Liver (tissue), 9 donors: ENCODE results near the gene TLE5. TPM values are rescaled to one million over a fixed set of nuclear protein-coding genes. Genes with fewer than 3 reads are reported as not detected.

ENCODE experiments used
- DNase-seq: peaks from one replicate; pipeline ENCODE4 v3.0.0-alpha.2; 2017; ENCODE audit warnings: low spot score
- H3K27ac ChIP-seq, 2 donors: one replicate each; pipeline ENCODE4 v1.7.0; 2013; ENCODE audit warnings: inconsistent platforms in 2 of 2, low read length in 2 of 2, control low read depth in 1 of 2, low read depth in 1 of 2, mild to moderate bottlenecking in 1 of 2
- H3K27me3 ChIP-seq, 4 donors: one replicate each; pipeline versions ENCODE4 v1.6.1 to v1.7.0; 2013; ENCODE audit warnings: low read length in 3 of 4, inconsistent platforms in 1 of 4, mild to moderate bottlenecking in 1 of 4, moderate library complexity in 1 of 4; ENCODE audit not compliant: control insufficient read depth in 4 of 4, insufficient read depth in 4 of 4
- H3K36me3 ChIP-seq, 4 donors: one replicate each; pipeline versions ENCODE4 v1.6.1 to v1.7.0; 2013; ENCODE audit warnings: low read length in 3 of 4, mild to moderate bottlenecking in 3 of 4, low read depth in 1 of 4, moderate library complexity in 1 of 4; ENCODE audit not compliant: control insufficient read depth in 4 of 4, insufficient read depth in 3 of 4
- H3K4me1 ChIP-seq, 4 donors: one replicate each; pipeline versions ENCODE4 v1.6.1 to v1.7.0; 2013; ENCODE audit warnings: low read length in 3 of 4, mild to moderate bottlenecking in 3 of 4, moderate library complexity in 1 of 4; ENCODE audit not compliant: control insufficient read depth in 4 of 4, insufficient read depth in 4 of 4
- H3K4me3 ChIP-seq, 3 donors: one replicate each; pipeline versions ENCODE4 v1.6.1 to v1.7.0; 2013; ENCODE audit warnings: low read length in 3 of 3, control low read depth in 1 of 3, low read depth in 1 of 3, mild to moderate bottlenecking in 1 of 3
- H3K9ac ChIP-seq, 2 donors: one replicate each; pipeline ENCODE4 v1.7.0; 2013; ENCODE audit warnings: low read length in 2 of 2, mild to moderate bottlenecking in 2 of 2, moderate library complexity in 2 of 2, control low read depth in 1 of 2, low read depth in 1 of 2
- H3K9me3 ChIP-seq, 4 donors: one replicate each; pipeline versions ENCODE4 v1.6.1 to v1.7.0; 2013; ENCODE audit warnings: low read length in 3 of 4; ENCODE audit not compliant: control insufficient read depth in 4 of 4
- EGR1 ChIP-seq, 2 donors: IDR thresholded peaks; 2 replicates each; pipeline ENCODE4 v1.6.1; 2016 to 2018; ENCODE audit warnings: antibody characterized with exemption in 2 of 2, low read depth in 2 of 2
- FOXA1 ChIP-seq: IDR thresholded peaks from 2 replicates; pipeline ENCODE4 v1.6.1; 2016; ENCODE audit warnings: antibody characterized with exemption
- FOXA2 ChIP-seq: IDR thresholded peaks from 2 replicates; pipeline ENCODE4 v1.6.1; 2016; ENCODE audit warnings: antibody characterized with exemption
- GABPA ChIP-seq, 2 donors: IDR thresholded peaks in 1 of 2; conservative IDR thresholded peaks in 1 of 2; 2 replicates each; pipeline ENCODE4 v1.6.1; 2016; ENCODE audit warnings: antibody characterized with exemption in 2 of 2, mild to moderate bottlenecking in 1 of 2, moderate library complexity in 1 of 2
- HNF4A ChIP-seq, 2 donors: conservative IDR thresholded peaks; 2 replicates each; pipeline ENCODE4 v1.6.1; 2016; ENCODE audit warnings: antibody characterized with exemption in 2 of 2, mild to moderate bottlenecking in 2 of 2
- HNF4G ChIP-seq: IDR thresholded peaks from 2 replicates; pipeline ENCODE4 v1.6.1; 2016; ENCODE audit warnings: antibody characterized with exemption
- JUND ChIP-seq, 2 donors: IDR thresholded peaks; 2 replicates each; pipeline ENCODE4 v1.6.1; 2016; ENCODE audit warnings: antibody characterized with exemption in 2 of 2
- MAX ChIP-seq: IDR thresholded peaks from 2 replicates; pipeline ENCODE4 v1.6.1; 2016; ENCODE audit warnings: antibody characterized with exemption
- NR2F2 ChIP-seq: IDR thresholded peaks from 2 replicates; pipeline ENCODE4 v1.6.1; 2016; ENCODE audit warnings: antibody characterized with exemption
- REST ChIP-seq: IDR thresholded peaks from 2 replicates; pipeline ENCODE4 v1.6.1; 2016; ENCODE audit warnings: antibody characterized with exemption, mild to moderate bottlenecking
- RXRA ChIP-seq, 2 donors: IDR thresholded peaks; 2 replicates each; pipeline ENCODE4 v1.6.1; 2017 to 2018; ENCODE audit warnings: antibody characterized with exemption in 2 of 2, mild to moderate bottlenecking in 1 of 2
- SP1 ChIP-seq: IDR thresholded peaks from 2 replicates; pipeline ENCODE4 v1.6.1; 2018; ENCODE audit warnings: antibody characterized with exemption, mild to moderate bottlenecking
- TAF1 ChIP-seq: conservative IDR thresholded peaks from 2 replicates; pipeline ENCODE4 v1.6.1; 2016; ENCODE audit warnings: antibody characterized with exemption, mild to moderate bottlenecking
- YY1 ChIP-seq: IDR thresholded peaks from 2 replicates; pipeline ENCODE4 v1.6.1; 2016; ENCODE audit warnings: antibody characterized with exemption, mild to moderate bottlenecking
- WGBS: extraction: QIAGEN DNeasy Blood & Tissue Kit; methylation state at CpG from one replicate; pipeline ENCODE4 v1.1.7; 2013; 5-methylcytosine and 5-hydroxymethylcytosine counted together
- polyA plus RNA-seq, 2 donors: library from polyadenylated mRNA; stranded (reverse) in 1 of 2; unstranded in 1 of 2; fragments of 200-250 nt in 1 of 2; fragments of >200 nt in 1 of 2; fragmentation: Nextera tagmentation in 1 of 2; extraction: Ambion mirVana in 1 of 2; gene quantifications; one replicate each; pipeline versions ENCODE4 v1.2.1 to v1.2.3, GENCODE V29; 2013 to 2015
- total RNA-seq, 2 donors: library from RNA; depleted of rRNA; stranded (reverse); fragments of >200 nt; gene quantifications; one replicate each; pipeline ENCODE4 v1.2.3, GENCODE V29; 2014
- TF ChIP-seq, protein P1 (sequence below): IDR thresholded peaks from 2 replicates; pipeline ENCODE4 v1.6.1; 2016; ENCODE audit warnings: antibody characterized with exemption
- TF ChIP-seq, protein P2 (sequence below): IDR thresholded peaks from 2 replicates; pipeline ENCODE4 v1.6.1; 2016; ENCODE audit warnings: antibody characterized with exemption
- donor health status: healthy.
- donor health status: healthy.
- donor health status: healthy.
- donor health status: healthy.
- donor health status: healthy.

Gene TLE5
- total and polyA plus RNA-seq, 4 donors: 47.2 to 166 (median 54.9) TPM

GRCh38 chr19:3031607-3031867, 30.8 kb downstream of the TLE5 start:
- no peak overlapping the region for H3K4me3 ChIP-seq
- no peak for DNase-seq
- H3K27ac ChIP-seq: no peak overlapping the region
- TF ChIP-seq NR2F2 (no peak), MAX (no peak), JUND (IDR thresholded peaks at IDR 0.05) (no peak), EGR1 (IDR thresholded peaks at IDR 0.05; ENCODE audit: low read depth in 2 of 2) (no peak), FOXA2 (no peak), FOXA1 (no peak), YY1 (no peak), HNF4A (conservative IDR thresholded peaks at IDR 0.05) (no peak)
- TF ChIP-seq, protein P1, sequence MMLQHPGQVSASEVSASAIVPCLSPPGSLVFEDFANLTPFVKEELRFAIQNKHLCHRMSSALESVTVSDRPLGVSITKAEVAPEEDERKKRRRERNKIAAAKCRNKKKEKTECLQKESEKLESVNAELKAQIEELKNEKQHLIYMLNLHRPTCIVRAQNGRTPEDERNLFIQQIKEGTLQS: no peak
- H3K9me3 ChIP-seq: no peaks in the 10 kb centered on the region
- H3K4me1 ChIP-seq: peaks cover 13 to 43% (median 26%) of the 10 kb centered on the region in 4 donors
- H3K9ac ChIP-seq: no peak overlapping the region
- no peaks in the 10 kb centered on the region for H3K36me3 ChIP-seq
- no peaks in the 10 kb centered on the region for H3K27me3 ChIP-seq
- WGBS: 85% methylated on average over 5 of the region's 5 CpGs

DNA sequence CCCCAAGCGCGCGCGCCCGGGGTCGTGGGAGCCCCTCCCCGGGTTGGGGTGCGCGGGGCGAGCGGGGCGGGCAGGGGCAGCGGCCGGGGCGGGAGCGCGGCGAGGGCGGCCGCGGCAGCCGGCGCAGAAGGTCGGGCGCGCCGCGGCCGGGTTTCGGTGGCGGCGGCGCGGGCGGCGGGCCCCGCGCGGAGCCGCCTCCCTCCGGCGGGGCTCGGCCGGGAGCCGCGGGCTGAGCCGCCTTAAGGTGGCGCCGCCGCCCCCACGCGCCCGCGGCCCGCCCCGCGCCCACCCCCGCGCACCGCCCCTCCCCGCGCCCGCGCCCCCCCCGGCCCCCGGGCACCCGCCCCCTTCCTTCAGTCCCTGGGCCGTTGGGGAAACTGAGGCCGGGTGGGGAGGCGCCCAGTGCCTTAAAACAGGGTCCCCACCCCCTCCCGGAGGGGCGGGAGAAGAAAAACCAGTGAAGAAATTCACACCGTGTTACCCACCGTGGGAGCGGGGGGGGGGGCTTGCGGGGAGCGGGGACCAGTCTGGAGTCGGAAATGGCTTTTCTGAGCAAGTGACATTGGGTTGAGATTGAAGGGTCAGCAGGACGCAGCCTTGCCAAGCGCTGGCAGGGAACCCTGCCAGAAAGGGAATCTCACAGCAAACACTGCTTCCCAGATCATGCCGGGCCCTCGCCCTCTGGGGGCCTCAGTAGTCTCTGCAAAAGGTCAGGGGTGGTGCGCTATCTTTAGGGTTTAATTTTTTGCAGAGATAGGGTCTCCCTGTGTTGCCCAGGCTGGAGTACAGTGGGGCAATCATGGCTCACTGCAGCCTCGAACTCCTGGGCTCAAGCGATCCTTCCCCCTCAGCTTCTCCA, 33.0 kb downstream of the TLE5 start, which contains the start of gene TLE2:
TSS of gene TLE2 (minus strand) at position 216 of the 859 bp plus-strand sequence. CDS start 376 bp downstream, outside the sequence.
- WGBS: 3% methylated on average over 85 of the region's 85 CpGs
- H3K27me3 ChIP-seq: no peaks in the 10 kb centered on the region
- peak within 1 kb of the TSS; percentile 13 to 75 (median 27) for H3K4me3 ChIP-seq
- no peak within 1 kb of the TSS for H3K9ac ChIP-seq
- TF ChIP-seq YY1: no peak
- no peak for TF ChIP-seq HNF4A (conservative IDR thresholded peaks at IDR 0.05)
- TF ChIP-seq NR2F2: no peak
- TF ChIP-seq MAX: no peak
- no peak for TF ChIP-seq REST
- no peak for TF ChIP-seq EGR1 (IDR thresholded peaks at IDR 0.05; ENCODE audit: low read depth in 2 of 2)
- no peak for TF ChIP-seq RXRA (IDR thresholded peaks at IDR 0.05)
- TF ChIP-seq, protein P1: no peak
- TF ChIP-seq, protein P2, sequence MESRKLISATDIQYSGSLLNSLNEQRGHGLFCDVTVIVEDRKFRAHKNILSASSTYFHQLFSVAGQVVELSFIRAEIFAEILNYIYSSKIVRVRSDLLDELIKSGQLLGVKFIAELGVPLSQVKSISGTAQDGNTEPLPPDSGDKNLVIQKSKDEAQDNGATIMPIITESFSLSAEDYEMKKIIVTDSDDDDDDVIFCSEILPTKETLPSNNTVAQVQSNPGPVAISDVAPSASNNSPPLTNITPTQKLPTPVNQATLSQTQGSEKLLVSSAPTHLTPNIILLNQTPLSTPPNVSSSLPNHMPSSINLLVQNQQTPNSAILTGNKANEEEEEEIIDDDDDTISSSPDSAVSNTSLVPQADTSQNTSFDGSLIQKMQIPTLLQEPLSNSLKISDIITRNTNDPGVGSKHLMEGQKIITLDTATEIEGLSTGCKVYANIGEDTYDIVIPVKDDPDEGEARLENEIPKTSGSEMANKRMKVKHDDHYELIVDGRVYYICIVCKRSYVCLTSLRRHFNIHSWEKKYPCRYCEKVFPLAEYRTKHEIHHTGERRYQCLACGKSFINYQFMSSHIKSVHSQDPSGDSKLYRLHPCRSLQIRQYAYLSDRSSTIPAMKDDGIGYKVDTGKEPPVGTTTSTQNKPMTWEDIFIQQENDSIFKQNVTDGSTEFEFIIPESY: no peak
- no peak for TF ChIP-seq JUND (IDR thresholded peaks at IDR 0.05)
- no peak for TF ChIP-seq SP1
- no peak for TF ChIP-seq TAF1
- no peak for TF ChIP-seq HNF4G
- no peak for TF ChIP-seq GABPA (IDR thresholded peaks at IDR 0.05 in 1 of 2, conservative IDR thresholded peaks at IDR 0.05 in 1 of 2)
- no peak within 1 kb of the TSS for H3K27ac ChIP-seq
- H3K9me3 ChIP-seq: no peaks in the 10 kb centered on the region
- H3K36me3 ChIP-seq: no peaks in the 10 kb centered on the region
- peaks cover 3 to 29% (median 18%) of the 10 kb centered on the region in 4 donors for H3K4me1 ChIP-seq
- no peak for DNase-seq
